OCI-LY1 (cell line): ENCODE results near the gene NDUFB7.

ENCODE experiments used
- H2AFZ ChIP-seq: fragments of 200-600 bp; sonication (generic), shearing (Covaris generic); 2 replicates; pipeline ENCODE4 v1.6.0; 2014; ENCODE audit warnings: antibody characterized with exemption, mild to moderate bottlenecking, low read length
- H3F3A ChIP-seq: fragments of 200-600 bp; sonication (generic), shearing (Covaris generic); 2 replicates; pipeline ENCODE4 v1.6.0; 2014; ENCODE audit warnings: mild to moderate bottlenecking, antibody characterized with exemption, low read length, moderate library complexity; ENCODE audit not compliant: insufficient read depth
- H3K27ac ChIP-seq: fragments of 200-600 bp; sonication (generic); 2 replicates; pipeline ENCODE4 v1.5.1; 2014; ENCODE audit warnings: low read length, mixed run types, mild to moderate bottlenecking, low read depth; ENCODE audit not compliant: poor library complexity, severe bottlenecking
- H3K27me3 ChIP-seq: fragments of 200-600 bp; sonication (generic); 2 replicates; pipeline ENCODE4 v1.6.0; 2014; ENCODE audit warnings: antibody characterized with exemption, mild to moderate bottlenecking, low read length, moderate library complexity; ENCODE audit not compliant: insufficient read depth
- H3K36me3 ChIP-seq: fragments of 200-600 bp; sonication (generic); 2 replicates; pipeline ENCODE4 v1.6.1; 2014; ENCODE audit warnings: mild to moderate bottlenecking, antibody characterized with exemption, low read length, moderate library complexity, mixed read lengths; ENCODE audit not compliant: insufficient read depth
- H3K4me1 ChIP-seq: fragments of 200-600 bp; sonication (generic); 2 replicates; pipeline ENCODE4 v1.5.1; 2014; ENCODE audit warnings: mild to moderate bottlenecking, low read length, moderate library complexity; ENCODE audit not compliant: insufficient read depth, severe bottlenecking
- H3K4me2 ChIP-seq: fragments of 200-600 bp; sonication (generic), shearing (Covaris generic); 2 replicates; pipeline ENCODE4 v1.6.1; 2014; ENCODE audit warnings: low read length
- H3K4me3 ChIP-seq: fragments of 200-600 bp; sonication (generic); 2 replicates; pipeline ENCODE4 v1.5.1; 2014; ENCODE audit warnings: low read length, low read depth, mild to moderate bottlenecking, mixed read lengths; ENCODE audit not compliant: poor library complexity, severe bottlenecking
- H3K79me2 ChIP-seq: fragments of 200-600 bp; shearing (Covaris generic); 2 replicates; pipeline ENCODE4 v1.6.1; 2016; ENCODE audit warnings: mixed run types, low read length, mixed read lengths; ENCODE audit not compliant: insufficient read depth
- H3K9ac ChIP-seq: fragments of 200-600 bp; sonication (generic), shearing (Covaris generic); 2 replicates; pipeline ENCODE4 v1.6.1; 2014; ENCODE audit warnings: mild to moderate bottlenecking, low read length, mixed read lengths
- H3K9me2 ChIP-seq: fragments of 200-600 bp; sonication (generic), shearing (Covaris generic); 2 replicates; pipeline ENCODE4 v1.6.1; 2014; ENCODE audit warnings: low read depth, mild to moderate bottlenecking, low read length, mixed read lengths
- H3K9me3 ChIP-seq: fragments of 200-600 bp; shearing (Covaris generic); 2 replicates; pipeline ENCODE4 v1.6.1; 2014; ENCODE audit warnings: low read length, mixed read lengths
- H4K20me1 ChIP-seq: fragments of 200-600 bp; sonication (generic), shearing (Covaris generic); 2 replicates; pipeline ENCODE4 v1.6.0; 2016; ENCODE audit warnings: mild to moderate bottlenecking, low read length; ENCODE audit not compliant: insufficient read depth
- EZH2 ChIP-seq: fragments of 200-600 bp; sonication (generic), shearing (Covaris generic); IDR thresholded peaks from 2 replicates; pipeline ENCODE4 v1.8.0; 2017; ENCODE audit warnings: borderline replicate concordance, mixed run types, mild to moderate bottlenecking, antibody characterized with exemption, low read length, moderate library complexity, mixed read lengths
- TF ChIP-seq, protein P1 (sequence below): fragments of 200-600 bp; sonication (generic), shearing (Covaris generic); IDR thresholded peaks from 2 replicates; pipeline ENCODE4 v1.5.1; 2017; ENCODE audit warnings: mild to moderate bottlenecking, antibody characterized with exemption, low read length, moderate library complexity, mixed read lengths

The NDUFB7 gene

DNA sequence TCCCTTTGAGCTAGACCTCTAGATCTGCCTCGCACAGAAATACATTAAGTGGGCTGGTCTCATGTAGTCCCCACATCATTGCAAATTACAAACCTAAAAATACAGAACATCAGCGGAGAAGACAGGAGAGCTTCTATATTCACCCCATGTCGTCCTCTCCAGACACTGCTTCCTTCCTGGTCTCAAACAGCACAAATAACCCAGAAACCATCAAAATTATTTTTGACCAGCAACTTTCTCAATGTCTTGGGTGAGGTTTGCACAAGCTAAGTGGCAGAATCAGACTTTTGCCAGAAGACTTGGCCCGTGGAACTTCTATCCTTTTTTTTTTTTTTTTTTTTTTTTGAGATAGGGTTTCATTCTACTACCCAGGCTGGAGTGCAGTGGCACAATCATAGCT, 39.2 kb upstream of the NDUFB7 start:
- Histone ChIP-seq H3K27me3 (no peaks in the 10 kb centered on the region), H3K79me2 (no peaks in the 10 kb centered on the region), H3F3A (0 out of 2 replicates have a peak, but pooled peaks cover 5% of the 10 kb centered on the region), H3K4me1 (peaks cover 22% of the 10 kb centered on the region), H3K9me3 (no peaks in the 10 kb centered on the region), H3K36me3 (peaks cover 5% of the 10 kb centered on the region; the same call in 1 of the 2 replicates), H3K9ac (no peak overlapping the region), H3K4me2 (no peak overlapping the region), H3K4me3 (no peak overlapping the region), H2AFZ (no peak overlapping the region), H3K27ac (no peak overlapping the region), H4K20me1 (no peaks in the 10 kb centered on the region), H3K9me2 (no peaks in the 10 kb centered on the region)
- TF ChIP-seq, protein P1, sequence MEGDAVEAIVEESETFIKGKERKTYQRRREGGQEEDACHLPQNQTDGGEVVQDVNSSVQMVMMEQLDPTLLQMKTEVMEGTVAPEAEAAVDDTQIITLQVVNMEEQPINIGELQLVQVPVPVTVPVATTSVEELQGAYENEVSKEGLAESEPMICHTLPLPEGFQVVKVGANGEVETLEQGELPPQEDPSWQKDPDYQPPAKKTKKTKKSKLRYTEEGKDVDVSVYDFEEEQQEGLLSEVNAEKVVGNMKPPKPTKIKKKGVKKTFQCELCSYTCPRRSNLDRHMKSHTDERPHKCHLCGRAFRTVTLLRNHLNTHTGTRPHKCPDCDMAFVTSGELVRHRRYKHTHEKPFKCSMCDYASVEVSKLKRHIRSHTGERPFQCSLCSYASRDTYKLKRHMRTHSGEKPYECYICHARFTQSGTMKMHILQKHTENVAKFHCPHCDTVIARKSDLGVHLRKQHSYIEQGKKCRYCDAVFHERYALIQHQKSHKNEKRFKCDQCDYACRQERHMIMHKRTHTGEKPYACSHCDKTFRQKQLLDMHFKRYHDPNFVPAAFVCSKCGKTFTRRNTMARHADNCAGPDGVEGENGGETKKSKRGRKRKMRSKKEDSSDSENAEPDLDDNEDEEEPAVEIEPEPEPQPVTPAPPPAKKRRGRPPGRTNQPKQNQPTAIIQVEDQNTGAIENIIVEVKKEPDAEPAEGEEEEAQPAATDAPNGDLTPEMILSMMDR, result no peak
- TF ChIP-seq EZH2, result no peak

DNA sequence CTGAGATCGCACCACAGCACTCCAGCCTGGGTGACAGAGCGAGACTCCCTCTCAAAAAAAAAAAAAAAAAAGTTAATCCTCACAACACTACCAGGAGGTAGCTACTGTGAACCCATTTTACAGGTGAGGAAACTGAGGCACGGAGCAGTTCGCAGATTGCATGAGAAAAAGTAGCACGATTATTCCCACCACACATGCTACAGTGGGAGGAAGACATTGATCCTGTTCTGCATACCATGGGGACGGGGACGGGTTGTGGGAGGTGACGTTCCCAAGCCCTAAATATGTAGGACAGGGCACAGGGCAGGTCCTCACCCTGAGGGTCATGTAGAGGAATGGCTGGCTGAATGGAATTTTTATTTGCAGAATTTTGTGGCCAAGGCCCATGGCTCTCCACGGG, 34.8 kb upstream of the NDUFB7 start:
- Histone ChIP-seq H4K20me1 (no peaks in the 10 kb centered on the region), H3K27me3 (no peaks in the 10 kb centered on the region), H3K9ac (no peak overlapping the region), H3K4me3 (no peak overlapping the region), H3K9me3 (no peaks in the 10 kb centered on the region), H3K4me1 (peaks cover 29% of the 10 kb centered on the region), H3K4me2 (no peak overlapping the region), H3K36me3 (peaks cover 15% of the 10 kb centered on the region), H3K27ac (no peak overlapping the region), H3K9me2 (no peaks in the 10 kb centered on the region), H2AFZ (no peak overlapping the region), H3F3A (peaks cover 4% of the 10 kb centered on the region; the same call in 1 of the 2 replicates), H3K79me2 (no peaks in the 10 kb centered on the region)
- TF ChIP-seq, protein P1, result no peak
- no peak for TF ChIP-seq EZH2

DNA sequence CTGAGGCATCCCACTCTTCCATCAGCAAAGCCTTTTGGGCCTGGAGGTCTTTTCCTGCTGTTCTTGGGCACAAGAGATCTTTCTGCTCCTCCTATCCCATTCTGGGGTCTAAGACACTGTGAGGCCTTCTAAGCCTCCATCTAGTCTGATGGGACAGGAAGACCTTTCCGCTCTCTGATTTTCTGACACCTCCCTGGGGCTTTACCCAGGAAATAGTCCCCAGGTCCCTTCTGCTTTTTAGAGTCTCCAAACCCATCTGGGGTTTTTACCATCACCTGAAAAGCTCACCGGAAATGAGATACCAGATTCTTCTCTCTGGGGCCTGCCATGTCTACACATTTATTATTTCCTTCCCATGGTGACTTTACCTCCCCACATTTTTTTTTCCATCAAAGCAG, 32.1 kb upstream of the NDUFB7 start:
- Histone ChIP-seq H3K36me3 (peaks cover 29% of the 10 kb centered on the region), H3K4me2 (peak overlapping the region; percentile 21), H3K79me2 (no peaks in the 10 kb centered on the region), H3K4me3 (no peak overlapping the region), H3K4me1 (peaks cover 29% of the 10 kb centered on the region), H3K27me3 (no peaks in the 10 kb centered on the region), H4K20me1 (no peaks in the 10 kb centered on the region), H3F3A (peaks cover 4% of the 10 kb centered on the region; the same call in 1 of the 2 replicates), H2AFZ (no peak overlapping the region), H3K9ac (no peak overlapping the region), H3K9me3 (no peaks in the 10 kb centered on the region), H3K27ac (peak overlapping the region; percentile 85), H3K9me2 (no peaks in the 10 kb centered on the region)
- no peak for TF ChIP-seq EZH2
- TF ChIP-seq, protein P1, result no peak
